Measurements from ENCODE around the gene ZNF530. TPM values are rescaled to one million over a fixed set of nuclear protein-coding genes. Genes with fewer than 3 reads are reported as not detected.

Gene ZNF530
- polyA plus RNA-seq (2013, experiment 1 of 2): 6.9 TPM
- 5.2 TPM for polyA plus RNA-seq (2013, experiment 2 of 2)

- peak within 1 kb of the TSS; percentile 67 for H3K9ac ChIP-seq (ENCODE audit: low read depth, low read length)
- H3K27ac ChIP-seq (ENCODE audit: low read depth, low read length): no peak within 1 kb of the TSS
- no peaks in the 10 kb centered on the region for H3K9me3 ChIP-seq (ENCODE audit: insufficient read depth, low read depth, low read length)
- no peaks in the 10 kb centered on the region; the same call in 1 of the 2 replicates for H3K4me1 ChIP-seq (ENCODE audit: insufficient read depth, low read length)
- under 1% methylated on average over 53 of the region's 53 CpGs for WGBS
- no peaks in the 10 kb centered on the region; the same call in 1 of the 2 replicates for H3K27me3 ChIP-seq (ENCODE audit: insufficient read depth, low read length)
- peaks cover 9% of the 10 kb centered on the region for H3K36me3 ChIP-seq (ENCODE audit: insufficient read depth, low read length)
- H3K4me3 ChIP-seq (ENCODE audit: low read length): peak within 1 kb of the TSS; percentile 79
Measured at GRCh38 chr19:57599761-57600383, at the start of gene ZNF530. Gene ZNF530, plus strand, starts transcription at chr19:57599885. Its CDS starts 4,461 bp downstream, at chr19:57604346.

- no peaks in the 10 kb centered on the region for H3K27me3 ChIP-seq (ENCODE audit: insufficient read depth, low read length)
- no peak overlapping the region for H3K4me3 ChIP-seq (ENCODE audit: low read length)
- no peak overlapping the region for H3K9ac ChIP-seq (ENCODE audit: low read depth, low read length)
- peaks cover 89% of the 10 kb centered on the region for H3K36me3 ChIP-seq (ENCODE audit: insufficient read depth, low read length)
- no peaks in the 10 kb centered on the region for H3K4me1 ChIP-seq (ENCODE audit: insufficient read depth, low read length)
- H3K9me3 ChIP-seq (ENCODE audit: insufficient read depth, low read depth, low read length): peaks cover 11% of the 10 kb centered on the region
- 94% methylated on average over 2 of the region's 2 CpGs for WGBS
- H3K27ac ChIP-seq (ENCODE audit: low read depth, low read length): no peak overlapping the region
Measured at GRCh38 chr19:57552432-57552831, 47.3 kb upstream of the ZNF530 start.

GRCh38 chr19:57557659-57558058 lies 42.0 kb upstream of the ZNF530 start:
- WGBS: 91% methylated on average over 5 of the region's 5 CpGs
- Histone ChIP-seq H3K36me3 (ENCODE audit: insufficient read depth, low read length) (peaks cover 38% of the 10 kb centered on the region), H3K27ac (ENCODE audit: low read depth, low read length) (no peak overlapping the region), H3K9ac (ENCODE audit: low read depth, low read length) (no peak overlapping the region), H3K9me3 (ENCODE audit: insufficient read depth, low read depth, low read length) (peaks cover 28% of the 10 kb centered on the region), H3K27me3 (ENCODE audit: insufficient read depth, low read length) (no peaks in the 10 kb centered on the region), H3K4me3 (ENCODE audit: low read length) (0 out of 2 replicates have a peak overlapping the region, but pooled peaks have one; percentile 99), H3K4me1 (ENCODE audit: insufficient read depth, low read length) (no peaks in the 10 kb centered on the region)

GRCh38 chr19:57558525-57558924 lies 41.2 kb upstream of the ZNF530 start:
- Histone ChIP-seq H3K27ac (ENCODE audit: low read depth, low read length) (no peak overlapping the region), H3K36me3 (ENCODE audit: insufficient read depth, low read length) (peaks cover 29% of the 10 kb centered on the region), H3K9ac (ENCODE audit: low read depth, low read length) (peak overlapping the region; percentile 91), H3K4me1 (ENCODE audit: insufficient read depth, low read length) (no peaks in the 10 kb centered on the region), H3K9me3 (ENCODE audit: insufficient read depth, low read depth, low read length) (peaks cover 36% of the 10 kb centered on the region), H3K27me3 (ENCODE audit: insufficient read depth, low read length) (no peaks in the 10 kb centered on the region), H3K4me3 (ENCODE audit: low read length) (peak overlapping the region; percentile 99)
- 60% methylated on average over 6 of the region's 6 CpGs for WGBS

- H3K36me3 ChIP-seq (ENCODE audit: insufficient read depth, low read length): peaks cover 25% of the 10 kb centered on the region
- H3K27me3 ChIP-seq (ENCODE audit: insufficient read depth, low read length): no peaks in the 10 kb centered on the region
- 0 out of 2 replicates have a peak overlapping the region, but pooled peaks have one; percentile 52 for H3K27ac ChIP-seq (ENCODE audit: low read depth, low read length)
- no peaks in the 10 kb centered on the region for H3K4me1 ChIP-seq (ENCODE audit: insufficient read depth, low read length)
- peak overlapping the region; percentile 99 for H3K4me3 ChIP-seq (ENCODE audit: low read length)
- peak overlapping the region; percentile 91 for H3K9ac ChIP-seq (ENCODE audit: low read depth, low read length)
- peaks cover 41% of the 10 kb centered on the region for H3K9me3 ChIP-seq (ENCODE audit: insufficient read depth, low read depth, low read length)
- WGBS: 3% methylated on average over 22 of the region's 22 CpGs
Measured at GRCh38 chr19:57559008-57559403, 40.7 kb upstream of the ZNF530 start.

GRCh38 chr19:57559404-57560025 lies 40.2 kb upstream of the ZNF530 start, which contains the start of gene ZNF550:
Gene ZNF550, minus strand, starts transcription at chr19:57559863. Its CDS starts 181 bp downstream, at chr19:57559682.
- under 1% methylated on average over 56 of the region's 56 CpGs for WGBS
- Histone ChIP-seq H3K4me3 (ENCODE audit: low read length) (peak within 1 kb of the TSS; percentile 99), H3K9me3 (ENCODE audit: insufficient read depth, low read depth, low read length) (peaks cover 46% of the 10 kb centered on the region), H3K9ac (ENCODE audit: low read depth, low read length) (peak within 1 kb of the TSS; percentile 91), H3K36me3 (ENCODE audit: insufficient read depth, low read length) (peaks cover 20% of the 10 kb centered on the region), H3K27me3 (ENCODE audit: insufficient read depth, low read length) (no peaks in the 10 kb centered on the region), H3K4me1 (ENCODE audit: insufficient read depth, low read length) (no peaks in the 10 kb centered on the region), H3K27ac (ENCODE audit: low read depth, low read length) (0 out of 2 replicates have a peak within 1 kb of the TSS, but pooled peaks have one; percentile 52)

GRCh38 chr19:57560049-57560491 lies 39.6 kb upstream of the ZNF530 start:
- no peaks in the 10 kb centered on the region for H3K27me3 ChIP-seq (ENCODE audit: insufficient read depth, low read length)
- no peak overlapping the region for H3K27ac ChIP-seq (ENCODE audit: low read depth, low read length)
- peaks cover 52% of the 10 kb centered on the region for H3K9me3 ChIP-seq (ENCODE audit: insufficient read depth, low read depth, low read length)
- peaks cover 14% of the 10 kb centered on the region for H3K36me3 ChIP-seq (ENCODE audit: insufficient read depth, low read length)
- H3K9ac ChIP-seq (ENCODE audit: low read depth, low read length): no peak overlapping the region
- H3K4me1 ChIP-seq (ENCODE audit: insufficient read depth, low read length): no peaks in the 10 kb centered on the region
- WGBS: 88% methylated on average over 23 of the region's 23 CpGs
- peak overlapping the region; percentile 99 for H3K4me3 ChIP-seq (ENCODE audit: low read length)

GRCh38 chr19:57563547-57563946 lies 36.1 kb upstream of the ZNF530 start:
- H3K27ac ChIP-seq (ENCODE audit: low read depth, low read length): no peak overlapping the region
- H3K4me3 ChIP-seq (ENCODE audit: low read length): no peak overlapping the region
- no peak overlapping the region for H3K9ac ChIP-seq (ENCODE audit: low read depth, low read length)
- H3K36me3 ChIP-seq (ENCODE audit: insufficient read depth, low read length): no peaks in the 10 kb centered on the region
- H3K9me3 ChIP-seq (ENCODE audit: insufficient read depth, low read depth, low read length): peaks cover 84% of the 10 kb centered on the region
- H3K4me1 ChIP-seq (ENCODE audit: insufficient read depth, low read length): no peaks in the 10 kb centered on the region
- H3K27me3 ChIP-seq (ENCODE audit: insufficient read depth, low read length): no peaks in the 10 kb centered on the region
- WGBS: 46% methylated on average over 1 of the region's 1 CpG

GRCh38 chr19:57566396-57567265 lies 33.1 kb upstream of the ZNF530 start:
- no peak overlapping the region for H3K9ac ChIP-seq (ENCODE audit: low read depth, low read length)
- no peaks in the 10 kb centered on the region for H3K27me3 ChIP-seq (ENCODE audit: insufficient read depth, low read length)
- H3K9me3 ChIP-seq (ENCODE audit: insufficient read depth, low read depth, low read length): peaks cover 92% of the 10 kb centered on the region
- no peak overlapping the region for H3K27ac ChIP-seq (ENCODE audit: low read depth, low read length)
- H3K36me3 ChIP-seq (ENCODE audit: insufficient read depth, low read length): peaks cover 8% of the 10 kb centered on the region
- no peaks in the 10 kb centered on the region for H3K4me1 ChIP-seq (ENCODE audit: insufficient read depth, low read length)
- no peak overlapping the region for H3K4me3 ChIP-seq (ENCODE audit: low read length)
- 65% methylated on average over 6 of the region's 7 CpGs for WGBS

- no peaks in the 10 kb centered on the region for H3K27me3 ChIP-seq (ENCODE audit: insufficient read depth, low read length)
- peaks cover 48% of the 10 kb centered on the region for H3K36me3 ChIP-seq (ENCODE audit: insufficient read depth, low read length)
- H3K4me1 ChIP-seq (ENCODE audit: insufficient read depth, low read length): no peaks in the 10 kb centered on the region
- H3K9me3 ChIP-seq (ENCODE audit: insufficient read depth, low read depth, low read length): peaks cover 92% of the 10 kb centered on the region
- H3K4me3 ChIP-seq (ENCODE audit: low read length): no peak overlapping the region
- no peak overlapping the region for H3K9ac ChIP-seq (ENCODE audit: low read depth, low read length)
- no peak overlapping the region for H3K27ac ChIP-seq (ENCODE audit: low read depth, low read length)
Measured at GRCh38 chr19:57570707-57571106, 29.0 kb upstream of the ZNF530 start.

Data from HUES64 (cell line).